ENCODE measurements around the gene SERPINB10.

SERPINB10 gene

DNA sequence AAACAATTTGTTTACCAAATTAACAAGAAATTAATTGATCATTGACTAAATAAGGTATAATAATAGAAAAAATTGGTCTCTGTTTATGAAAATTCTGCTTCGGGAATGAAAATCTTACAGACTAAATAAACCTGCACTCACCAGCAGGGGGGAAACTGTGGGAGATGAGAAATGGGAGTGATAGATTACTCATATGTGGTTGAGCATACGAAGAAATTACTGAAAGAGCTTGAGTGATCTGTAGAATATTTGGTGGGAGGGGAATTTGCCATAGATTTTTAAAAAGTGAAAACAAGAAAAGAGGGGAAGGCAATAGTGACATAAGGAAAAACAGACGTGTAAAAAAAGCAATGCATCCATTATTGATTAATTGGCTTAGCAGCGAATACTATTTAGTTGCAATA is 43.5 kb downstream of the SERPINB10 start:
- no peak for DNase-seq

DNA sequence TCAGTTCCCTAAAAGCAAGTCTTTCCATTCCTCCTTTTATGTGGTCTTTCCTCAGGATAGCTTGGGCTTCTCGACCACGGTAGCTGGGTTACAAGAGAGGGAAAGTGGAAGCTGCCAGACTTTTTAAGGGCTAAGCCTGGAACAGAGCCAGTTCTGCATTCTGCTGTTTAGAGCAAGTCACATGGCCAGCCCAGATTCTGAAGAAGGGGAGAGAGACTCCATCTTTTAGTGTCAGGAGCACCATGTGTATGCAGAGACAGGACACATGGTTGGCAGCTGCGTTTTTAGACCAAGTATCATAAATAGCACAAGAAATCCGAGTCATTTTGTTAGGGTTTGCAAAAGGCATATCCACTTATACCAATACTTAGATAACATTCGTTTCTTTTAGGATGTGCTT is 46.1 kb downstream of the SERPINB10 start:
- peak; percentile 28 for DNase-seq

DNA sequence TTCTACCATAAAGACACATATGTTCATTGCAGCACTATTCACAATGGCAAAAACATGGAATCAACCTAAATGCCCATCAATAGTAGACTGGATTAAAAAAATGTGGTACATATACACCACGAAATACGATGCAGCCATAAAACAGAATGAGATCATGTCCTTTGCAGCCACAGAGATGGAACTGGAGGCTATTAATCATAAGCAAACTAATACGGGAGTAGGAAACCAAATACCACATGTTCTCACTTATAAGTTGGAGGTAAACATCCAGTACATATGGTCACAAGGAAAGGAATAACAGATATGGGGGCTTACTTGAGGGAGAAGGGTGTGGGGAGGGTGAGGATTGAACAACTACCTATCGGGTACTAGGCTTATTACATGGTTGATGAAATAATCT is 49.0 kb downstream of the SERPINB10 start:
- DNase-seq, result no peak

DNA sequence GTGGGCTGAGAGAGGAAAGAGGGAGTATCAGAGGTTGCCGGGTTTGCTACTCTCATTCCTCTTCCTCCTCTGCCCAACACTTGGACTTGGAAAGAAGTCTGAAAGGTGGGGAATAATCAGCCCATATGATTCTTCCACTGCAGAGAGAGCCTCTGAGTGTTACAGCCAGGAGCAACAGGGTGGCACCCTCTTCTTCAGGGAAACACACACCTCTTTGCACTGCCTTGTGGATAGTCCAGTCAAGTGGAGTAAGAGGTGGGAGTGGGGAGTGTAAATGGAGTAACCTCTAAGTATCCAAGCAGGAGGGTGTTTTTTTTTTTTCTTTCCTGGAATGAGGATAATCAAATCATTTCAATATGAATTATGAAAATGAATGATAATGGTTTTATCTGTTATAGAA is 53.1 kb downstream of the SERPINB10 start:
- no peak for DNase-seq

DNA sequence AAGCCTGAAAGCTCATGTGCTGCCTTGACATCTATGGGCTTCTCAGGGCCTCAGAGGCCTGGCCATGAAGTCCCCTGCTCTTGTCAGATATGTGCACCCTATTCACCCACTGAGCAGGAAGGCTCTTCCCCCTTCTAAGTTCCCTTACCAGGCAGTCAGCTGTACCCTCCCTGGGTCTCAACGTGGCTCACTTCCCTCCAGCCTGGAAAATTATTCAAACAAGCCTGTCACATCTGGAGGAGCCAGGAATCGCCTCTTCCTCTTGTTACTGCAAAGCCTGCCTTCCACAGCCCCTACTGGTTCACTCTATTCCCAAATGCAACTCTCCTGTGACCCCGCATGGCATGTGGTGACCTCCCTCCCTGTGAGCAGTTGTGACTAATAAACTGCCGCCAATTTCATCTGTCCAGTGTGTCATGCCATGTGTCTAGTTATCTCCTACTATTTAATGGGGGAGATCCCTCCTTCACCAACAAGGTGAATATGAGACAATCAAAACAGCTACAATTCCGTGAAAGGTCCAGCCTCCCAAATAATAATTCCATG is 53.8 kb downstream of the SERPINB10 start:
- DNase-seq, result peak; percentile 31

DNA sequence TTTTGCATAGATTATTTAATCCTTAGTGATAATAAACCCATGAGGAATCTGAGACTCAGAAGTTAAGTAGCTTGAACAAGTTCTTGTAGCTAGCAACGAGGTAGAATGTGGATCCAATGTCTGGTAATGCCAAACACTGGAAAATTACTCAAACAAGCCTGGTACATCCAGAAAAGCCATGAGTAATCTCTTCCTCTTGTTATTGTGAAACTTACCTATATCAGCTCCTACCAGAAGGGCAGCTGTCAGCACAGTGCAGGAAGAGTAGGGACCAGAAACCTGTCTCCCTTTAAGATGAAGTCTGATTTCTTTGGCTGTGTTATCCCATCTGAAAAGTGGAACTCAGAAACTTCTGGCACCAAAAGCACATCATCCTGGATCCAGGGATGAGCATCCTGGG is 54.4 kb downstream of the SERPINB10 start:
- DNase-seq, result no peak

DNA sequence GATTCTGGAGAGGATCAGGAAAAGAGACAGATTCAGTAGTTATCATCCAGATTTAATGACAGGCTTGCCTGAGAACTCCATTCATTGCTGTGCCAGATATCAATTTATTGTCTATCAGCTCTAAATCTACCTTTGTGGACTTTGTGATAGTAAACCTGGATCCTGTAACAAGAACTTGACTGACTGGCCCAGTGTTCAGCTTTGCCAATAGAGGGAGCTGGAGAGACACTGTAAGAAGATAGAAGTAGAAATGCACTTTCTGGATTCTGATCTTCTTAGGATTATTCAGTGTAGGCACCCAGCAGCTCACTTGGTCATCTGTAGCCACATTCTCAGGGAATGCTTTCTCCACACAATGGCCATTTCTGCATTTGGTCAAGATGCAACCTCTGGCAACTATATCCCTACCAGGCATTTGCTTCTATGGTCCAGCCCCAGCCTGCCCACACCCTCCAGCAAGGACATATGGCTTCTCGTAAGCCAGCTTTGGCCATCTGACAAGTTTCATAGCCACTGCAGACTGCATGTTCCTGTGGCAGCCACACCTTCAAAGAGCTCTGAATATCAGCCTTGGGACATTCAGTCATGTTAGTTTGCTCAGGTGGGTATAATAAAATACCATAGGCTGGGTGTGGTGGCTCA is 56.0 kb downstream of the SERPINB10 start:
- DNase-seq, result peak; percentile 79

DNA sequence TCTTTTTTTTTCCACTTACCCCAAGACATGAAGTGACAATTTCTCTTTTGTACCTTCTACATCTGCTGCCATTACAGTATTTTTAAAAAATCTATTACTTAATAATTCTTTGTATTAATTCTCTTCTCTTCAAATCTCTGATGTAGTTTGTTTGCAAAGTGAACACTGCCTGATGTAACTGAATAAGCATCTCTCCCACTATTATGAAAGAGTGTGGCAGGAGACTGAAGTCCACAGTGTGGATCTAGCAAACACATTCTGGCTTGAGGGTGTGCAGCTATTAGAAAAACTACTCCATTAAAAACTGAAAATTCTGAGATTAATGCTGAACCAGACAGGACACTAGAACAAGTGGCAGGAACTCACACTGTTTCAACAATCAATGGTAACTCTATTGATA is 57.1 kb downstream of the SERPINB10 start:
- no peak for DNase-seq

DNA sequence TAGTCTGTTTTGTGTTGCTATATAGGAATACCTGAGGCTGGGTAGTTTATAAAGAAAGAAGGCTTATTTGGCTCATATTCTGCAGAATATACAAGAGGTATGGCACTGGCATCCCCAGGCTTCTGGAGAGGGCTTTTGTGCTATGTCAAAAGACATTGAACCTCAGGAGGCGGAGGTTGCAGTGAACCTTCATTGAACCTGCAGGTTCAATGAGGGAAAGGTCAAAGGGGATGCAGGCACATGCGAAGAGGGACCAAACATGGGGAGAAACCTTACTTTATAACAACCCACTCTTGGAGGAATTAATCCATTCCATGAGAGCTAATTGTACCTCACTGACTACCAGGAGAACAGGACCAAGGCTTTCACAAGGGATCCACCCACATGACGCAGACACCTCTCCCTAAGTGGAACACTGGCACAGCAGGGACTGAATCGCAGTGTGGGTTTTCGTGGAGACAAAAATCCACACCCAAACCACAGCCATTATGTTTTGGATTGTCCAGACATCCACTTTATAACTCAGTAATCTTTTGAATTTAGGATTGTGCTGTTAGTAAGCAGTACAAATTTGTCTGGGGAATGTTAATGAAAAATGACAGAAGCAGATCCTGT is 58.1 kb downstream of the SERPINB10 start:
- DNase-seq, result no peak

DNA sequence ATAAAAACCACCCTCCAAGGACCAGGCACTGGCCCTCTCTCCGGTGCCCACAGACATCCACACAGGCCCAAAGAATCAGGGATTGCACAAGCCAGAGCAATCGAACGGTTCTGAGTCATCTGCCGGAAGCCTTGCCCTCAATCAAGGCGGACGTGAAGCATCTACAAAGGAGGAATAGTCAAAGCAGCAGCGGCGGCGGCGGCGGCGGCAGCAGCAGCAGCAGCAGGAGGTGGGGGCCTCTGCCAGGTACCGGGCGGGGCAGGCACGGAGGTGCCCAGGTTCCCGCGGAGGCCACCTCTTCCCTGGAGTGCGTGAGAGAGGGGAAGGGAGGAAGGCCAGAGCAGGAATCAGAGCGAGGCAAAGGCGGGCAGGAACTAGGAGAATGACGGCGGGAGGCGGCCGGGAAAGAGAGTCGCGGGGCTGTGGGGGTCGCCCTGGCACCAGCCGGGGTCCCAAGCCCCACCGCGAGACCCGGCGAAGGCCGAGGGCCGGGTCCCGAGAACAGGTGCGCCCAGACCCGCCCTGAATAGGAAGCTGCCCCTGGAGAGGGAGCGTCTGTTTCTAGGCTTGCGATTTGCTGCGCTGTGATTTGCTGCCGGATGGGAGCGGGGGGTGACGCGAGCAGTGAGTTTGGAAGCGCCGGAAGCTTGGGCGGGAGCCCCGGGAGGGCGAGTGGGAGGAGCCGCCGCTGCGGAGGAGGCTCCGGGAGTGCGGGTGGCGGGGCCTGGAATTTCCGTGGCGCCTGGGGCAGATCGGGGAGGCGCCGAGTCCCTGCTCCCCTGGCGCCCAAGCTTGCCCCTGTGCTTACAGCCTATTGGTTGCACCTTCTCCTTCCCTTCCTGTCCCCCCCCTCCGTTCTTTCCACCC is 62.4 kb downstream of the SERPINB10 start, which contains the start of gene SERPINB8:
SERPINB8 (plus strand) TSS at position 140 of the 867 bp plus-strand sequence. CDS start 8,228 bp downstream, outside the sequence.
- DNase-seq, result peak; percentile 93

DNA sequence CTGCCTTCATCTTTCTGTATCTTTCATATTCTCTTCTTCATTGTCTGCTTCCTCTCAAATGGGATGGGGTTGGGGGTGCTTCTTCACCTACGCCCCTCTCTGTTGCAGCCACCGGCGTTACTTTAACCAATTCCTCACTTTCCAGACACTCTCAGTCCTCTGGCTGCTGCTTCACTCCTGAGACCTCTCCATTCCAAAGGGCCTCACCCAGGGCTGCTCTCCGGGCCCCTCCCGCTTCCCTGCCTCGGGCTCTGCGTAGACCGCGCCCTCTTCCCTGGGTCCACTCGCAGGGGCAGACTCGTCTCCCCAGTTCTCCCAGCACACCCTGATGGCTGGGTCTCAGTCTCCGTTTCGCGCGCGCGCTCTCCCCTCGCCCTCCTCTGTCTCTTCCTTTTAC is 63.0 kb downstream of the SERPINB10 start:
- no peak for DNase-seq

DNA sequence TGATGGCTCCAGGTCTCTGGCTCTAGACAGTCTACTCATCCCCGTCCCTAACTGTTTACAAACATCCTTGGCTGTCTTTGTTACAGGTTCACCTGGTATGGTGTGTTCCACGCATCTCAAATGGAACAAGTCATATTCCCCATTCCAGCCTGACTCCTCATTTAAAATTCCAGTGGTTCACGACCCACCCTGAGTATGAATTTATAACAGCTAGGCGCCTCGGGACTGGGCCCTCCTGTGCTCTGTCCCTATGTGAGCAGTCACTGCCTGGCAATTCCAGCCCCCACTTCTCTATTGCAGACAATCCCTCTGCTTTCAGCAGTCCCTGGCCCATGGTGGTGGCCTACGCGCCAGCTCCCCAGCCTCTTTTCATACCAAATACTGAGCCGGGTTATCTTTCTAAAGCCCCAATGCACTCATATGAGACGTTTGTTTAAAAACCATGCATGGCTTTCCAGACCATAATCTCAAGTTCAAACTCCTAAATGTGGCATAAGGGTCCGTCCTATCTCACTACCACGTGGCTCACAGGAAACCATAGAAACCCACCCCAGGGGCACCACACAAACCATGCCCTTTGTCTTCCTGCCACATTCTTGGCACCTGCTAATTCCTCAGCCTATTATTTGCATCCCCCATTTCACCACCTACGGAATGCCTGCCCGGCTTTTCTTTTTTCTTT is 63.7 kb downstream of the SERPINB10 start:
- DNase-seq, result no peak

DNA sequence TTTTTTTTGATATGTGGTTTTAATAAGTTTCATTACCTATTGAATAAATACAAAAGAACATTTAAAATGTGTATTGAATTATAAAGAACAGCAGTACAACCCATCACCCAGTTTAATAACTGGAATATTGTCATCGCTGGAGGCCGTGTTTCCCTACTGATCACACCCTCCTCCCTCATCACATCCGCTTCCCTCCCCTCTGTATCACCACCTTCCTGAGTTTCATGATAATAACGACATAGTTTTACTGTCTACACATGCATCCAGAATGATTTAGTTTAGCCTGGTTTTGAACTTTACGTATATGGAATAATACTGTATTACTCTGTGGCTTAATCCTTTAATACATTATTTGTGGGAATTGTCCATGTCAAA is 64.2 kb downstream of the SERPINB10 start:
- DNase-seq, result peak; percentile 21

DNA sequence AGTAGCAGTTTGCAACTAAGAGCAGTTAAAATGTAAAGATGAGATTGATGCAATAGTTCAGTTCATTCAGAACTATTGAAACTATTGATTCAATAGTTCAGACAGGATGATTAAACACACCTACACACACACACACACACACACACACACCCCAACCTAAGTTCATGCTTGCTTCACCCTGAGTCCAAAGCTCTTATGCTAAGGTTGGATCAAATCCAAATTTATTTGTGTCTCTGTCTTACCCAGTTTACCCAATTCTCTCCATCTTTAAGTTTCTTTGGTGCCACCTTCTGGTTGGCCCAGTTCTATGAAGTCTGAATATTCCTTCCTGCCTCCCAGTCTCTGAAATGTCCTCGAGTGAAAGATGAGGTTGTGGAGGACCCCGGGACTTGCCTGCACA is 67.2 kb downstream of the SERPINB10 start:
- DNase-seq, result peak; percentile 37

DNA sequence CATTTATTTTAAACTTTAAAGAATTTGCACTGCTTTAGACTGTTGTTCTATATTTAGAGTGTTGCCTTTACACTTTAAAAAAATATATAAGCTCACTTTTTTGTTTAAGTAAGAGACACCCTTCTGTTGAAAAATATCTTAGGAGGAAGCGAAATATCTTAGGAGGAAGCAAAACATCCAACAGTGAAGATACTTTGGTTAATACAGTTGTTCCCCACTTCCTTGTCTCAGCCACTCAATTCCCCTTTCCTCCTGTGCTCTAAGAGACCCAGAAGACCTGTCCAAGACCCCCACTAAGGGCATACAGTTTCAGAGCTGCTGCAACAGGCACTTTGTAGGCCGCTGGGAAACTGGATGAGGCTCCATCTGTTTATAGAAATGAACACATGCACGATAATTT is 67.9 kb downstream of the SERPINB10 start:
- DNase-seq, result peak; percentile 51

DNA sequence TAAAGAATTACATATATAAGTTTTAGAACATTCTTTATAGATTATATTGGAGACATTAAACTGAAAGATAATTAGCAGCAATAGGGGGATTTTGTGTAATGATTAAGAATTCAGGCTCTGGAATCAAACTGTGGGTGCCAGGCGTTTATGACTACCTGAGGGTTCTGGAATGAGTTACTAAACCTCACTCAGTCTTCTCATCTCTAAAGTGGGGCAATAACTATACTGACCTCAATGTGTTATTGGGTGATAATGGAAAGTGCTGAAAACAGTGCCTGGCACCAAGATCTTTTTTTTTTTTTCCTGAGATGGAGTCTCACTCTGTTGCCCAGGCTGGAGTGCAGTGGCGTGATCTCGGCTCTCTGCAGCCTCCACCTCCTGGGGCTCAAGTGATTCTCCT is 69.3 kb downstream of the SERPINB10 start:
- DNase-seq, result no peak

DNA sequence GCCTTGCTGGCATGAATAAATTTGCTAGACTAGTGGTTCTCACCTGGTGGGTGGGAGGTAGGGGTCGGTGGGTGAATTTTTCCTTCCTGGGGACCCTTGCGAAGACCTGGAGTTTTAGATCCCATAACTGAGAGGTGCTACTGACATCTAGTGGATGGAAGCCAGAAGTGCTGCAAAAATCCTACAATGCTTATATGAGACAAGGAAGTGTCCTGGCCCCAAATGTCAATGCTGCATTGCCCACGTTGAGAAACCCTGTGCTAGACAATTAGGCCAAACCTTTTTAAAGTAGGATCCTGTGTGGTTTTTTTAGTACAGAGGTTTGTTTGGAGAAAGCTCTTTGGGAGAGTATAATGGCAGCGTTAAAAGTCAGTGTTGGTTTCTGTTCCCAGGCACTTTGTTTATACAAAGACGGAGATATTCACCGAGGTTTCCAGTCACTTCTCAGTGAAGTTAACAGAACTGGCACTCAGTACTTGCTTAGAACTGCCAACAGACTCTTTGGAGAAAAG is 71.7 kb downstream of the SERPINB10 start:
- DNase-seq, result peak; percentile 77

DNA sequence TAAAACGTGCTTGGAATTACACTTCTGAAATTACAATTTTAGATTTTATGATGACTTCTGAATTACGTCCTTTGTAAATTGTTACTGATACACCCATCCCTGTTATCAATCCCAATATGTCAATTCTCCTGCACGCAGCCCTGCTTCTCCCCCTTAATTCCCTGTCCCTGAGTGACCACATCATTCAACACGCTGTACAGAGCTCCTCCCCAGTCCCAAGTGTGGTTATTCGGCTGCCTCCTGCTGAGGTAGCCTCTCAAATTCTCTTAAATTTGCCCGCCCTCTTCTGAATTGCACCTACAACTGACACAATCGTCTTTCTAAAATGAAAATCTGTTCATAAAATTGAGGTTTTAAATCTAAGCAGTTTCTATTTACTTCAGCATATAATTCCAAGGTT is 72.3 kb downstream of the SERPINB10 start:
- DNase-seq, result no peak

DNA sequence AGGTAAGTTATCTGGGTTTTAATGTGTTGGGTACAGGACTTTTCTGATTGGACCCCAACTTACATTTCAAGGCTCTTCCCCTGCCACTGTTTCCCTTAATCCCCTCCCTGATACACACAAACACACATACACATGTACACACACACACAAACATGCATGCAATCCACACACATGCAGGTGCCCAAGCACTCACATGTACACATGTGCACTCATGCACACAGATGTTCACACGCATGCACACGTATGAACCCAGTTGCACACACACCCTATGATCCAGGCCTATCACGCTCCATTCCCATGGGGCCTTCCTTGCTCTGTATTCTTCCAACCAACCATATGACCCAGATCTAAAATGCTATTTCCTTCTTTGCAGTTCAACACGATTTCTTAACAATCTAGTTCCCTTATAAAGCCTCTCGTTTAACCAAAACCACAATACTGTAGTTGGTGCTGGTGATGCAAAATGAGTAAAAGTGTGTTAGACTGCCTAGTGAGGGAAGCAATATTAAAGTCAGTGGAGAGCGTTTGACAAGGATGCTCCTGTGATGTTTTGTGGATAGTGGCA is 73.2 kb downstream of the SERPINB10 start:
- DNase-seq, result peak; percentile 42

DNA sequence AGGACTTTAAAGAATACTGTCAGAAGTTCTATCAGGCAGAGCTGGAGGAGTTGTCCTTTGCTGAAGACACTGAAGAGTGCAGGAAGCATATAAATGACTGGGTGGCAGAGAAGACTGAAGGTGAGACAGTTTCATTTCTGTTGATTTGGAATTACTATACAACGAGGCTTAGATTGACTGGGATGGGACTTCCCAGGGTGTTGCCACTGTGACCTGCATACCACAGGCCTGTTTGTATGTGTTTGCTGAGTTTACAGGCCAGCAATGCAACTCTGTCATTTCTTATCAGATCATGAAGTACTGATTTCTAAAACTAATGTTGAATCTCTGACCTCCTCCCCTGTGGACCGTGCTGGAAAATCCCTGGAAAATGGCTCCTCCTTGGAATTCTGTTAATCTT is 74.0 kb downstream of the SERPINB10 start:
- DNase-seq, result no peak

DNA sequence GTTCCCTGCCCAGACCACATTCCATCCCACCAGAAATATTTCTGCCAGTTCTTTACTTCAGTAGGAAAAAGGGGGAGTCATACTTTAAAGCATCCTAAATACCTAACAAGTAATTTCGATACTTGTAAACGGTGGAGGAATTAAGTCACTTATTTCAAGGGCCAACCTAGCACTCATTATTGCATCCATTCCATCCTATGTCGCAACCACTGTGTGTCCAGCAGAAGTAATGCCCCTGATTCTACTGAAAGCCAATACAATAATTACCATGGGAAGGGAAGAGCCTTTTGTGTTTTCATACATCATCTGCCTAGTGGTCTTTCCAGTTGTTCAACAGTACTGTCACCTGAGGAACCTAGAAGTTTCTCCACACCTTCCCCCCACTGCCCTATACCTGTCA is 74.6 kb downstream of the SERPINB10 start:
- DNase-seq, result no peak
